ENCODE data around the gene SEC31A. TPM values are rescaled to one million over a fixed set of nuclear protein-coding genes. Genes with fewer than 3 reads are reported as not detected.
A peak's percentile ranks its signal among the peaks of the same experiment; 100 is the strongest.
"Not testable (repeated sequence)": the region's sequence is repeated elsewhere in the genome, so short reads cannot be mapped to it uniquely, and the experiment has no call there.

Gene SEC31A
- total RNA-seq, 6 experiments from 2014 or later = 304 to 395 (median 384) TPM

- peaks cover 48% of the 10 kb centered on the region for H3K36me3 Mint-ChIP-seq (ENCODE audit: low read depth)
- TF ChIP-seq CTCF (IDR thresholded peaks at IDR 0.05) = no peak
- peak overlapping the region; percentile 83; the same call in 1 of the 2 replicates for H3K4me3 Mint-ChIP-seq
- H3K27ac Mint-ChIP-seq = no peak overlapping the region
- peaks cover 7% of the 10 kb centered on the region for H3K27me3 Mint-ChIP-seq (ENCODE audit: insufficient read depth)
- peaks cover 62% of the 10 kb centered on the region for H3K4me1 Mint-ChIP-seq (ENCODE audit: low read depth)
- peaks cover 5% of the 10 kb centered on the region; the same call in 1 of the 2 replicates for H3K9me3 Mint-ChIP-seq
- no peak for DNase-seq
These were observed 5.5 kb downstream of the SEC31A start for GRCh38 chr4:82885410-82885809.

GRCh38 chr4:82868572-82868971 lies 22.4 kb downstream of the SEC31A start:
- Mint-ChIP-seq H3K4me1 (ENCODE audit: low read depth) (peaks cover 29% of the 10 kb centered on the region), H3K36me3 (ENCODE audit: low read depth) (peaks cover 49% of the 10 kb centered on the region), H3K27me3 (ENCODE audit: insufficient read depth) (no peaks in the 10 kb centered on the region; the same call in 1 of the 2 replicates), H3K9me3 (no peaks in the 10 kb centered on the region), H3K4me3 (no peak overlapping the region), H3K27ac (no peak overlapping the region)
- TF ChIP-seq CTCF (IDR thresholded peaks at IDR 0.05) = no peak
- DNase-seq = no peak

GRCh38 chr4:82866706-82867385 lies 24.1 kb downstream of the SEC31A start:
- Mint-ChIP-seq H3K4me1 (ENCODE audit: low read depth) (peaks cover 29% of the 10 kb centered on the region), H3K27ac (peak overlapping the region; percentile 96), H3K4me3 (peak overlapping the region; percentile 49), H3K9me3 (no peaks in the 10 kb centered on the region), H3K36me3 (ENCODE audit: low read depth) (peaks cover 57% of the 10 kb centered on the region), H3K27me3 (ENCODE audit: insufficient read depth) (no peaks in the 10 kb centered on the region; the same call in 1 of the 2 replicates)
- TF ChIP-seq CTCF (IDR thresholded peaks at IDR 0.05) = no peak
- no peak for DNase-seq

GRCh38 chr4:82866033-82866432 lies 24.9 kb downstream of the SEC31A start:
- Mint-ChIP-seq H3K4me1 (ENCODE audit: low read depth) (peaks cover 34% of the 10 kb centered on the region), H3K27ac (peak overlapping the region; percentile 96), H3K4me3 (peak overlapping the region; percentile 75), H3K36me3 (ENCODE audit: low read depth) (peaks cover 63% of the 10 kb centered on the region)
- not testable (repeated sequence) for H3K27me3 Mint-ChIP-seq (ENCODE audit: insufficient read depth); DNase-seq; H3K9me3 Mint-ChIP-seq

- H3K36me3 Mint-ChIP-seq (ENCODE audit: low read depth) = peaks cover 59% of the 10 kb centered on the region
These were observed 25.4 kb downstream of the SEC31A start for GRCh38 chr4:82865592-82865991.

More at GRCh38 chr4:82865592-82865991, 25.4 kb downstream of the SEC31A start:
- Mint-ChIP-seq H3K27me3 (ENCODE audit: insufficient read depth) (no peaks in the 10 kb centered on the region; the same call in 1 of the 2 replicates), H3K9me3 (no peaks in the 10 kb centered on the region), H3K4me1 (ENCODE audit: low read depth) (peaks cover 34% of the 10 kb centered on the region), H3K4me3 (peak overlapping the region; percentile 75), H3K27ac (peak overlapping the region; percentile 96)
- TF ChIP-seq CTCF (IDR thresholded peaks at IDR 0.05) = no peak
- DNase-seq = peak; percentile 91

Data from HFFc6 (cell line).